Measurements from ENCODE around the gene DENND6B. TPM values are rescaled to one million over a fixed set of nuclear protein-coding genes. Genes with fewer than 3 reads are reported as not detected.

DENND6B gene
- total and polyA plus RNA-seq, 2 donors (not counting 1 experiment from before 2014, with no cell fraction given) = 2.8 to 10.3 TPM

GRCh38 chr22:50343541-50343935 is 16.7 kb upstream of the DENND6B start:
- H3K36me3 ChIP-seq (replicated peaks in 1 of 2; ENCODE audit: control extremely low read depth in 1 of 2, control insufficient read depth in 1 of 2, extremely low read depth in 1 of 2, insufficient read depth in 2 of 2, low read length in 1 of 2) = peaks cover 2 to 5% of the 10 kb centered on the region in 2 experiments
- no peak for ATAC-seq (ENCODE audit: low read depth)
- Mint-ChIP-seq H3K9me3 (ENCODE audit: insufficient read depth) (no peaks in the 10 kb centered on the region), H3K27me3 (no peaks in the 10 kb centered on the region), H3K4me3 (no peak overlapping the region), H3K27ac (no peak overlapping the region), H3K4me1 (peaks cover 10% of the 10 kb centered on the region)
- intact Hi-C loops (cut with micrococcal nuclease) = loop anchor here (1.0 to 5.0 kb wide), 5 partner anchors 126 to 277 kb away; partner anchors contain the start of genes CHKB, LMF2 and NCAPH2
- H3K4me3 ChIP-seq (ENCODE audit: control extremely low read depth in 1 of 5, extremely low read depth in 1 of 5, insufficient read depth in 1 of 5, low read depth in 2 of 5, low read length in 4 of 5) = peak overlapping the region in 4 of 5 experiments; percentile 53 to 78 (median 74)
- H4K20me1 ChIP-seq (ENCODE audit: control insufficient read depth, insufficient read depth, low read length, poor library complexity, severe bottlenecking) = peaks cover 26% of the 10 kb centered on the region
- ChIA-PET POLR2A (interaction anchor here (0.6 to 0.7 kb wide), 2 partner anchors 12 to 153 kb away, joined by 3 read pairs; no protein-coding TSS in a partner anchor), CTCF (interaction anchor here (0.6 to 1.0 kb wide), 2 partner anchors 53 to 67 kb away, joined by 3 read pairs; no protein-coding TSS in a partner anchor)
- H3K4me2 ChIP-seq (replicated peaks; ENCODE audit: low read depth, low read length, poor library complexity, severe bottlenecking) = peak overlapping the region; percentile 95
- H3K9me3 ChIP-seq (ENCODE audit: control extremely low read depth in 1 of 3, control insufficient read depth in 2 of 3, insufficient read depth in 1 of 3, low read length in 2 of 3) = no peaks in the 10 kb centered on the region
- TF ChIP-seq EZH2 (IDR thresholded peaks at IDR 0.05; ENCODE audit: borderline replicate concordance, insufficient read depth, low read depth, low read length, poor library complexity, severe bottlenecking) (no peak), CTCF (IDR thresholded peaks at IDR 0.05) (no peak)
- WGBS (ENCODE audit: insufficient coverage) = 0% methylated on average over 2 of the region's 9 CpGs
- peak overlapping the region; percentile 90 for H3K9ac ChIP-seq (ENCODE audit: low read length)
- no peak for DNase-seq
- peak overlapping the region in 1 of 2 donors; percentile 82 for H3K27ac ChIP-seq (ENCODE audit: low read length in 2 of 2)
- no peaks in the 10 kb centered on the region for H3K27me3 ChIP-seq (replicated peaks in 1 of 4; ENCODE audit: control extremely low read depth in 1 of 4, control insufficient read depth in 3 of 4, insufficient read depth in 4 of 4, low read length in 3 of 4)
- H3K4me1 ChIP-seq (ENCODE audit: control insufficient read depth in 2 of 2, insufficient read depth in 2 of 2, low read length in 2 of 2) = peaks cover 16 to 22% of the 10 kb centered on the region in 2 donors
- peak overlapping the region; percentile 82 for H2AFZ ChIP-seq (ENCODE audit: insufficient read depth, low read depth, low read length, poor library complexity, severe bottlenecking)
- H3K79me2 ChIP-seq (ENCODE audit: control insufficient read depth, insufficient read depth, low read length) = peaks cover 34% of the 10 kb centered on the region
